OCI-LY3 (cell line): ENCODE results near the gene TNC.

Experiments
- EZH2phosphoT487 ChIP-seq: fragments of 200-600 bp; shearing (Covaris generic); IDR thresholded peaks from 2 replicates; pipeline ENCODE4 v1.6.1; 2018; ENCODE audit warnings: antibody characterized with exemption, mixed run types, low read depth
- TF ChIP-seq, protein P1 (sequence below): fragments of 200-600, 300-600 bp; sonication (generic); IDR thresholded peaks from 2 replicates; pipeline ENCODE4 v1.5.1; 2014; ENCODE audit warnings: antibody characterized with exemption, low read length, low read depth

DNA sequence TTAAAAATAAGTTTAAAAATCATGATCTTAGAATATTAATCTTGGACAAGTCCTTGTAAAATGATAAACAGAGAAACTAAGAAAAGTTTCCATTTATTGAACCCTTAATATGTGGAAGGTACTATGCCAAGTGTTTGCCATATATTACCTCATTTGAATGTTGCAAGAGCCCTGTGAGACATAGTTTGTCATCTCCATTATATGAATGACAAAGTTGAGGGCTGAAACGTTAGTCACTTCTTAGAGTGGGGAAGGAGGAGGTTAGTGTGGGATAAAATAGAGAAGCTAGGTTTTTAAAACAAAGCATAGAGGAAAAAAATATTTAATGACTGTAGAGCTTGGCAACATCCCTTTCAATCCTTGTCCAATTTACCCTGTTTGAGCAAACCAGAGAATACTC, 2.0 kb downstream of the TNC start:
- TF ChIP-seq, protein P1, sequence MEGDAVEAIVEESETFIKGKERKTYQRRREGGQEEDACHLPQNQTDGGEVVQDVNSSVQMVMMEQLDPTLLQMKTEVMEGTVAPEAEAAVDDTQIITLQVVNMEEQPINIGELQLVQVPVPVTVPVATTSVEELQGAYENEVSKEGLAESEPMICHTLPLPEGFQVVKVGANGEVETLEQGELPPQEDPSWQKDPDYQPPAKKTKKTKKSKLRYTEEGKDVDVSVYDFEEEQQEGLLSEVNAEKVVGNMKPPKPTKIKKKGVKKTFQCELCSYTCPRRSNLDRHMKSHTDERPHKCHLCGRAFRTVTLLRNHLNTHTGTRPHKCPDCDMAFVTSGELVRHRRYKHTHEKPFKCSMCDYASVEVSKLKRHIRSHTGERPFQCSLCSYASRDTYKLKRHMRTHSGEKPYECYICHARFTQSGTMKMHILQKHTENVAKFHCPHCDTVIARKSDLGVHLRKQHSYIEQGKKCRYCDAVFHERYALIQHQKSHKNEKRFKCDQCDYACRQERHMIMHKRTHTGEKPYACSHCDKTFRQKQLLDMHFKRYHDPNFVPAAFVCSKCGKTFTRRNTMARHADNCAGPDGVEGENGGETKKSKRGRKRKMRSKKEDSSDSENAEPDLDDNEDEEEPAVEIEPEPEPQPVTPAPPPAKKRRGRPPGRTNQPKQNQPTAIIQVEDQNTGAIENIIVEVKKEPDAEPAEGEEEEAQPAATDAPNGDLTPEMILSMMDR, result no peak
- no peak for TF ChIP-seq EZH2phosphoT487
